GM23248 (cell line): ENCODE measurements around the gene WNT16.

Experiments used
- EZH2 ChIP-seq: fragments of 200-600 bp; sonication (generic); IDR thresholded peaks from 2 replicates; pipeline ENCODE4 v1.6.1; 2018; ENCODE audit warnings: antibody characterized with exemption, mild to moderate bottlenecking; ENCODE audit not compliant: insufficient read depth, poor library complexity, severe bottlenecking
- EZH2phosphoT487 ChIP-seq: fragments of 200-600 bp; sonication (generic); IDR thresholded peaks from 2 replicates; pipeline ENCODE4 v1.6.1; 2018; ENCODE audit warnings: antibody characterized with exemption, moderate library complexity, mild to moderate bottlenecking, low read depth; ENCODE audit not compliant: insufficient read depth

GRCh38 chr7:121304102-121304658 is 24.6 kb upstream of the WNT16 start:
- TF ChIP-seq EZH2 (no peak), EZH2phosphoT487 (no peak)
